Type B pancreatic cell (in vitro differentiated cells): ENCODE results near the gene CCDC39. TPM values are rescaled to one million over a fixed set of nuclear protein-coding genes. Genes with fewer than 3 reads are reported as not detected.
"Not testable (repeated sequence)": the region's sequence is repeated elsewhere in the genome, so short reads cannot be mapped to it uniquely, and the experiment has no call there.

Experiments
- DNase-seq: peaks from one replicate; pipeline ENCODE4 v3.0.0; 2021; ENCODE audit warnings: mixed read lengths; ENCODE audit not compliant: unreplicated experiment; ENCODE audit errors: extremely low spot score
- H3K27ac Mint-ChIP-seq: 2 replicates; pipeline ENCODE4 v1.8.0; 2021; ENCODE audit warnings: mild to moderate bottlenecking, mixed read lengths
- H3K27me3 Mint-ChIP-seq: 2 replicates; pipeline ENCODE4 v1.8.0; 2021; ENCODE audit warnings: mixed read lengths
- H3K36me3 Mint-ChIP-seq: 2 replicates; pipeline ENCODE4 v1.8.0; 2021; ENCODE audit warnings: mixed read lengths
- H3K4me1 Mint-ChIP-seq: one replicate; pipeline ENCODE4 v1.8.0; 2021; ENCODE audit warnings: mixed read lengths; ENCODE audit not compliant: unreplicated experiment
- H3K4me3 Mint-ChIP-seq: 2 replicates; pipeline ENCODE4 v1.8.0; 2021; ENCODE audit warnings: mild to moderate bottlenecking, mixed read lengths
- H3K9me3 Mint-ChIP-seq: 2 replicates; pipeline ENCODE4 v1.8.0; 2021; ENCODE audit warnings: mixed read lengths
- total RNA-seq: library from RNA; stranded (reverse); gene quantifications from 2 replicates; pipeline ENCODE4 v1.2.1, GENCODE V29; 2021; ENCODE audit warnings: low replicate concordance
- TF ChIP-seq, protein P1 (sequence below): fragments of 200-600 bp; sonication (generic); conservative IDR thresholded peaks from 2 replicates; pipeline ENCODE4 v1.5.0; 2021; ENCODE audit warnings: antibody characterized with exemption, mild to moderate bottlenecking

The CCDC39 gene
- total RNA-seq, 1 donor from 2014 or later = 0.41 TPM

DNA sequence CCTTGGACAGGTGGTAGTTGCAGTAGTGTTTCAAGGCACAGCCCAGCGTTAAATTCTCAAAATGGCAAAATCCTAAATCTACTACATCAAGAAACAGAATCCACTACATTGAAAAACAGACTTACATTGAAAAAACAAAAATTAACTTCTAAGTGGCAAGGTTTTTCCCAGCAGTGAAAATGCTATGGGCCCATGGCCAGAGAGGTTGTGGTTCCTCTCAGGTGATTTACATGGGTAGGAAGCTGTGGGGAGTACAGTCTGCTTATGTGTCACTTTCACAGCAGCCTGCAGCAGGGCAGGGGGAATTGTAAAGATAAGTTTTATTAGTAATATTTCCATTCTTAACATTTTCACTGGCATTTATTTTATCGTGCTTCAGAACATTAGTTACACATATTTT lies 52.4 kb downstream of the CCDC39 start:
- Mint-ChIP-seq H3K4me1 (no peaks in the 10 kb centered on the region), H3K27me3 (no peaks in the 10 kb centered on the region), H3K36me3 (no peaks in the 10 kb centered on the region), H3K4me3 (no peak overlapping the region), H3K9me3 (no peaks in the 10 kb centered on the region), H3K27ac (no peak overlapping the region)
- DNase-seq = no peak
- TF ChIP-seq, protein P1, sequence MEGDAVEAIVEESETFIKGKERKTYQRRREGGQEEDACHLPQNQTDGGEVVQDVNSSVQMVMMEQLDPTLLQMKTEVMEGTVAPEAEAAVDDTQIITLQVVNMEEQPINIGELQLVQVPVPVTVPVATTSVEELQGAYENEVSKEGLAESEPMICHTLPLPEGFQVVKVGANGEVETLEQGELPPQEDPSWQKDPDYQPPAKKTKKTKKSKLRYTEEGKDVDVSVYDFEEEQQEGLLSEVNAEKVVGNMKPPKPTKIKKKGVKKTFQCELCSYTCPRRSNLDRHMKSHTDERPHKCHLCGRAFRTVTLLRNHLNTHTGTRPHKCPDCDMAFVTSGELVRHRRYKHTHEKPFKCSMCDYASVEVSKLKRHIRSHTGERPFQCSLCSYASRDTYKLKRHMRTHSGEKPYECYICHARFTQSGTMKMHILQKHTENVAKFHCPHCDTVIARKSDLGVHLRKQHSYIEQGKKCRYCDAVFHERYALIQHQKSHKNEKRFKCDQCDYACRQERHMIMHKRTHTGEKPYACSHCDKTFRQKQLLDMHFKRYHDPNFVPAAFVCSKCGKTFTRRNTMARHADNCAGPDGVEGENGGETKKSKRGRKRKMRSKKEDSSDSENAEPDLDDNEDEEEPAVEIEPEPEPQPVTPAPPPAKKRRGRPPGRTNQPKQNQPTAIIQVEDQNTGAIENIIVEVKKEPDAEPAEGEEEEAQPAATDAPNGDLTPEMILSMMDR = no peak

DNA sequence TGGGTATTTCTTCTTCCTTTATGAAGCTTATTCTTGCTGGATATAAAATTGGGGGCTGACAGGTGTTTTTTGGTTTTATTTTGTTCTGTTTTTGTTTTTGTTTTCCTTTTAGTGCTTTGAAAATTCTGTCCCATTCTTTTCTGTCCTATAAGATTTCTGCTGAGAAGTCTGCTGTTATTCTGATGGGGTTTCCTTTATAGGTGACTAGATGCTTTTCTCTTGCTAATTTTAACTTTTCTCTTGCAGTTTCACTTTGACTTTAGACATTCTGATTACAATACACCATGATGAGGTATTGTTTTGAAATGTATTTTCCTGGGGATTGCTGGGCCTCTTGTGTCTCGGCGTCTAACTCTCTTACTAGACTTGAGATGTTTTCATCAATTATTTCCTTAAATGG lies 54.6 kb downstream of the CCDC39 start:
- H3K4me1 Mint-ChIP-seq = no peaks in the 10 kb centered on the region
- DNase-seq = no peak
- no peak overlapping the region for H3K4me3 Mint-ChIP-seq
- TF ChIP-seq, protein P1 = no peak
- no peaks in the 10 kb centered on the region for H3K9me3 Mint-ChIP-seq
- peaks cover 3% of the 10 kb centered on the region for H3K36me3 Mint-ChIP-seq
- no peak overlapping the region for H3K27ac Mint-ChIP-seq
- no peaks in the 10 kb centered on the region for H3K27me3 Mint-ChIP-seq

DNA sequence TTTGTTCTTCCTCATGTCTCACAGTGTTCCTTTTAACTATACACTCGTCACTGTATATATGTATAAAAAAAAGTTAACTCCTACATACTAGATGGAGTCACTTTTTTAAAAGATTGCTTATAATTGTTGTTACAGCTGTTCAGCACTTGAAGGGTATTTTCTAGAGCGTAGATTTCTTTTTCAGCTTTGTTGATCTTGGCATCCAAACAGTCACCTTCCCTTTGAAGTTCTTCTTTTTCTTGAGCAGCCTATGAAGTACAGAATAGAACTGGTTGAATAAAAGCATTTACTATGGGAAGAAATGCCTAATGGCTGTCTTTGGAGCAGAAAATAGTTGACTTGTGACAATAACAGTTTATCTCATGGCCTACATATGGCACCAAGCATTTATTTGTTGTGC lies 59.6 kb downstream of the CCDC39 start:
- DNase-seq = no peak
- H3K36me3 Mint-ChIP-seq = peaks cover 3% of the 10 kb centered on the region

DNA sequence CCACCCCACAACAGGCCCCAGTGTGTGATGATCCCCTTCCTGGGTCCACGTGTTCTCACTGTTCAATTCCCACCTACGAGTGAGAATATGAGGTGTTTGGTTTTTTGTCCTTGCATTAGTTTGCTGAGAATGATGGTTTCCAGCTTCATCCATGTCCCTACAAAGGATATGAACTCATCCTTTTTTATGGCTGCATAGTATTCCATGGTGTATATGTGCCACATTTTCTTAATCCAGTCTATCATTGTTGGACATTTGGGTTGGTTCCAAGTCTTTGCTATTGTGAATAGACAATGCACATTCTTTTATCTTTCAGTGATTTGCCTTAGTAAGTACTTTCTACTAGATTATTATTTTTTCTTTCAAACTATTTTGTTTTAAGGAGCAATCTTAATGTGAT lies 60.7 kb downstream of the CCDC39 start:
- H3K36me3 Mint-ChIP-seq, H3K9me3 Mint-ChIP-seq, DNase-seq, H3K27me3 Mint-ChIP-seq, H3K4me3 Mint-ChIP-seq, H3K27ac Mint-ChIP-seq, H3K4me1 Mint-ChIP-seq: not testable (repeated sequence)

More for the DNA sequence above, 59.6 kb downstream of the CCDC39 start:
- H3K4me3 Mint-ChIP-seq = no peak overlapping the region
- no peaks in the 10 kb centered on the region for H3K9me3 Mint-ChIP-seq
- TF ChIP-seq, protein P1 = no peak
- H3K4me1 Mint-ChIP-seq = no peaks in the 10 kb centered on the region
- no peak overlapping the region for H3K27ac Mint-ChIP-seq
- H3K27me3 Mint-ChIP-seq = no peaks in the 10 kb centered on the region

DNA sequence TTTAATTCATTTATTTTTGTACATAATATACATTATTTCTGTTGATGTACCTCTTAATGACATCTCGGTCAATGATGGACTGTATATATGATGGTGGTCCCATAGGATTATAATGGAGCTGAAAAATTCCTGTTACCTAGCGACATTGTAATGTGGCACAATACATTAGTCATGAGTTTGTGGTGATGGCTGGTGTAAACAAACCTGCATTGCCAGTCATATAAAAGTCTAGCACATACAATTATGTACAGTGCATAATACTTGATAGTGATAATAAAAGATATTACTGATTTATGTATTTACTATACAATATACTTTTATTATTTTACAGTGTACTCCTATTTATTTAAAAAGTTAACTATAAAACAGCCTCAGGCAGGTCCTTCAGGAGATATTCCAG lies 62.2 kb downstream of the CCDC39 start:
- Mint-ChIP-seq H3K9me3 (no peaks in the 10 kb centered on the region), H3K4me3 (no peak overlapping the region), H3K4me1 (no peaks in the 10 kb centered on the region), H3K27me3 (no peaks in the 10 kb centered on the region), H3K27ac (no peak overlapping the region), H3K36me3 (peaks cover 8% of the 10 kb centered on the region)
- TF ChIP-seq, protein P1 = no peak
- DNase-seq = no peak

DNA sequence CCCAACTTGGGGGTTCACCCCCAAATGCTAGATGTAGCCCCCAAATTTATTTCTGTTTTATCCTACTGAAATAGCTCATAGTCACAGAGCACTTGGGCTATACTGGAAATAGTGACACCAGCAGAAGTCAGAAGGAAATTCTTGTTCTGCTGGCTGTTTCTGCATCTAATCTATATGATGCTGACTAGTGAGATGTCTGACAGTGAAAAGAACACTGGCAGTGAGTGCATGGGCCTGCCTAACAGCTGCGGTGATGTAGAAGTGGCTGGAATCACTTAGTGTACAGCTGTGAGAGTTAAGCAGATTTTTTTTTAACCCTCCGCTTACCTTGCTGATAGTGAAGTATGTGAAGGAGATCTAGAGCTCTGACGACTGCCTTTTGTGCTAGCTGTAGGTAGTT lies 63.3 kb downstream of the CCDC39 start:
- Mint-ChIP-seq H3K27ac (no peak overlapping the region), H3K9me3 (no peaks in the 10 kb centered on the region), H3K4me1 (no peaks in the 10 kb centered on the region), H3K27me3 (no peaks in the 10 kb centered on the region), H3K36me3 (peaks cover 14% of the 10 kb centered on the region), H3K4me3 (no peak overlapping the region)
- no peak for DNase-seq
- TF ChIP-seq, protein P1 = no peak
